NCI-H2107 treated with DMSO at 0.1 percent for 48 hours (cell line): ENCODE results near the gene NR2F1-AS1.

ENCODE experiments used
- DNase-seq: peaks from one replicate; lab custom pipeline; 2025; ENCODE audit not compliant: unreplicated experiment; lab: John Stamatoyannopoulos, UW

NR2F1-AS1 gene

GRCh38 chr5:93431250-93431649 is 149.8 kb downstream of the NR2F1-AS1 start:
- no peak for DNase-seq

GRCh38 chr5:93430673-93431199 is 150.3 kb downstream of the NR2F1-AS1 start:
- DNase-seq: no peak

- no peak for DNase-seq
These were observed 150.9 kb downstream of the NR2F1-AS1 start for GRCh38 chr5:93430118-93430517.

GRCh38 chr5:93428868-93429267 is 152.2 kb downstream of the NR2F1-AS1 start:
- DNase-seq: no peak

GRCh38 chr5:93427316-93427715 is 153.7 kb downstream of the NR2F1-AS1 start:
- no peak for DNase-seq

- DNase-seq: no peak
These were observed 155.9 kb downstream of the NR2F1-AS1 start for GRCh38 chr5:93425096-93425495.

GRCh38 chr5:93423300-93423699 is 157.7 kb downstream of the NR2F1-AS1 start:
- no peak for DNase-seq

DNA sequence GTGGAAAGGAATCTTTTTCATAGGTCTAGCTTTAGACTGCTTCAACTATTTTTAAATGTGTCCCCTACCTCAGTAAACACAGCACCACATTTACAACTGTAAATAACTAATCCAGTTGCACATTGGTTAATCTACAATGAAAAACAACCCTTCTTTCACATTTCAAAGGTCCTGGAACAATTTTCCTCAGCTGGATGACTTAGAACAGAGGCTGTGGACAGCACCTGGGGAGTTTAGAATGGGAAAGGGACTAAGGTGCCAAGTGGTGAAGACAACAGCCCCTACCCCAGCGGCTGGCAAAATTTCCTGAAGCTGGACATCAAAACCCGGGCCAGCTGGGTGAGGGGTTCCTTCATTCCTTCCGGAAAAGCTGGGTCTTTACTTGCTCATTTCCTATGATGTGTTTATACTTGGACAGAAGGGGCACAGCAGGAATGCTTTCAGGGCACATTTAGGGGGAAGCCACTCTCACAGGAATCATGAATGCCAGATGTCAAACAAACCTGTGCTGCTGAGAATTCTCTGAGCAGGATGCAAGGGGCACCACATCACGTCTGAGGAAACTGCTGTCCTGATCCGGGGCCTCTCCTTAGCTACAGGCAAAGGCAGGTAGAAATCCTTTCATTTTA is 158.3 kb downstream of the NR2F1-AS1 start:
- no peak for DNase-seq

DNA sequence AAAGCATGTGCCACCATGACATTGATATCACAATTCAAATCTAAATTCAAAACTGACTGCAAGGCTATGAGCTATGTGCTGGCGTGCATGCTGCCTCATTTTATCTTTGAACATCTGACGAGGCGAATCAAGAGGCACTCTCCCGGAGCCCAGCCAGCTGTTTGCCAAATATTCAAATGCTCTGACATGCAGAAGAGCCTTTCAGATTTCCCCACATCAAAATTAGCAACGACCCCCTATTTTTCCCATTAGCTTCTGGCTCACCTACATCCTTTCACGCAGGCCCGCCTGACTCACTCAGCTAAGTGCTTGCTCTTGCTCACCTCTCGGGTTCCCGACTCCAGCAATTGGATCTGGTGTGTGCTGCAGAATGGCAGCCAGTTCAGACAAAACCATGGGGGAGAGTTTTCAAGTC is 159.0 kb downstream of the NR2F1-AS1 start:
- peak; percentile 18 for DNase-seq

- DNase-seq: no peak
These were observed 159.6 kb downstream of the NR2F1-AS1 start for GRCh38 chr5:93421468-93421867.

DNA sequence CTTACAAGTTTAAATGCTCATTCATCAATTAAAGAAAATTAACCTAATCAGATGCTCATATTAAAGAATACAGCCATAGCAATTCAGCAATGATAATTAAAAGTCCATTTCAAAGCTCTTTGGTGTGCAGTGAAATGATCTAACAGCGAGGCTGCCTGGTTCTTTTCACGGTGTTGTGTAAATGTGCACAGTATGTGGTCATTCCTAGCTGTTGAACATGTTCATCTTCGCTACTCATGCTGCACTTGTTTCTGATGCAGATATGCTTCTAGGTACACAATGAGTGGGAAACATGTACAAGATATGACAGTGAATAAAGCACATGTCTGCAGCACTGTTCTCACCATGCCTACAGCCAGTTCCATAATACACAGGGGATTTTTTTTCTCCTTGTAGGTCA is 163.5 kb downstream of the NR2F1-AS1 start:
- no peak for DNase-seq

DNA sequence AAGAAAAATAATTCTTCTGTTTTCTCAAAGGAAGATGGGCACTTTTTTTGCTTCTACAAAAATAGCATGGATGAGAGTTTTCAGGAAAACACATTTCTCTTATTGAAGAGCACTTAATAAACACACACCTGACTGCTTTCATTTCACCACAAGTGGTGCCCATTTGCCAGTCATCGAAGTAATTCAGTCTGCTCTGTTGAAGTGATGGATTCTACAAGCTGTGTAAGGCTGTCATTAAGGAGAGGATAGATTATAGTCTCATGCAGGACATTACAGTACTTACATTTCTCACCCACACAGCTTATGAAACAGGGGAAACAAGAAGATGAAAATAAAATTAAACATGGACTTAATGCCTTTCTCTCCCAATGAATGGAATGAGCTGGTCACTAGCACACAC is 165.2 kb downstream of the NR2F1-AS1 start:
- DNase-seq: peak; percentile 8

DNA sequence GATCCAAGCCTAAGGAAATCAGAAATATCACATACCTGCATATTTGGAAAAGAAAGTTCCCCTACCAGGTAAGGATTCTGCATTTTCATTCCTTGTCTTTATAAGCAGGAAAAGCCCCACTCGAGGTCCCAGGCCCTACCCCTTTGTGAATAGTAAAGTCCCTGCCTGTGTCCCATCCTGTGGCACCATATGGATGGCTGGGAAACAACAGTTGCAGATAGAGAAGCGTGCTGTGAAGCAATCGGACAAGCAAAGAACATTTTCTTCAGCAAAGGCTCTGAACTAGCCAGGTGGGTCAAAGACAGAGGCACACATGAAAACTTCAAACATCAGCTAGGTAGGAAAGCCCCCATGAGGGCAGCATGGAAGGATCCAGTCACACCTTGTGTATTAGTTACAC is 169.3 kb downstream of the NR2F1-AS1 start:
- no peak for DNase-seq

DNA sequence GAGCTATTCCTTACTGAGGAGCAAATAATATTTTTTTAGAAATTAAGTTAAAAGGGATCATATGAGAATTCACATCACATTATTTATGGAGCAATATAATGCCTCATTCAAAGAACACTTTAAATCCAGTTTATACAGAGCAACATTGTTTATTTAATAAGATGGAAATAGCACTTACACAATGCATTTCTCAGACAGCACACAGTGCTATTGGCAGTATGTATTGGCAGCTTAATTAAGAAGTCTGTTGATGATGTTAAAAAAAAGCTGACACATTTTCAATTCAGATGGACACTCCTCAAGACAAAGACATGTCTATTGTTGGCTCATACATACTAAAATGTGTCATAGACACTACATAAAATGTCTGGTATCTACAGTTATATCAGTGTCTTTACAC is 171.3 kb downstream of the NR2F1-AS1 start:
- no peak for DNase-seq

DNA sequence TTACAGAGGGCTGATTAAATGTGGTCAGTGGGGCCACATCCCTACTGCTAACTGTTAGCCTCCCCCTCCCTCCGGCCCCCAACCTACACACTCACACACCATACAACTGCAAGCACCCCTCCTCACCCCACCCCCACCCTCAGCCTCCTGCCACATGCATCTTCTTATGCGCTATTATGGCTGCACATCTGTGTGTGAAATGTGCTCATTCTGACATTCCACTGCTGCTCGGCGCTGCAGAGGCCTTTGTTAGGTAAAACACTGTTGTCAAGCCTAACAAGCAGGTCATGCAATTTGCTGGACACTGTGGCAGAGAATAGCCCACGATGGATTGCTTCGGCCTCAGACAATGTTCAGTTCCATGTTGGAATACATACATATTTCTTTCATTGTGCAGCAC is 173.6 kb downstream of the NR2F1-AS1 start:
- DNase-seq: no peak

DNA sequence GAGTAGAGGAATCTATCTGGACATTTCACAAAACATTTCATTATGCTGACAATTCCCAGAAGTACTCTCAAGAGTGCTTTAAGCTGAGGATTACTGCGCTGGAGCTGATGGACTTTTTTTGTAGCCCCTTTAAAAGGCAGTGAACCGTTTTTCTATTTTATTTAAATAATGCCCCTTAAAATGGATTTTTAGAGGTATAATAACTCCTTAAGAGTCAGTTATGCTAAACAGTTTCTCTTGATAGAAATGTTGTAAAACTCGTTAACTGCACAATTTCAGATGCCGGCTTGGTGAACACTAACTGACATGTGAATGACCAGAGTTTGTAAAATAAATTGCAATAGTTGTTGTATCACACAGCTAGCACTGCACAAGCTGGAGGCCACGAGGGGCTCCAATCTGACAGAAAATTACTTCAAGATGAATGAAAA is 174.0 kb downstream of the NR2F1-AS1 start:
- DNase-seq: no peak

DNA sequence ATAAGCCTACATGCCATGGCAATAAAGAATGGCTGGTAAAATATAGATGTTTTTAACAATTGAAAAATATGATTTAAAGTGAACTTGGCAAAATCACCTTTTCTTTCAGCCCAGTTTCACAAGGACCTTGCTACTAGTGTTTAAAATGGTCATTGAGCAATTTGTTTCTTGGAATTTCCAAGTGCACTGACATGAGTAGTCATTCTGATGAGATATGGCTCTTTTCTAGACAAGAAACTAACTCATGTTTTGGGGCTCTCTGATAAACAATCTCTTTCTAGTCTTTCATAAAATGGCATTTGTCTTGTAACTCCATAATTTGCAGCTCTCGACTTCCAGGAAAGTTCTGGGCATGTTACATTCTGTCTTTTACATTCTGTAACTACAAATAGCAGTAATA is 176.8 kb downstream of the NR2F1-AS1 start:
- DNase-seq: no peak

DNA sequence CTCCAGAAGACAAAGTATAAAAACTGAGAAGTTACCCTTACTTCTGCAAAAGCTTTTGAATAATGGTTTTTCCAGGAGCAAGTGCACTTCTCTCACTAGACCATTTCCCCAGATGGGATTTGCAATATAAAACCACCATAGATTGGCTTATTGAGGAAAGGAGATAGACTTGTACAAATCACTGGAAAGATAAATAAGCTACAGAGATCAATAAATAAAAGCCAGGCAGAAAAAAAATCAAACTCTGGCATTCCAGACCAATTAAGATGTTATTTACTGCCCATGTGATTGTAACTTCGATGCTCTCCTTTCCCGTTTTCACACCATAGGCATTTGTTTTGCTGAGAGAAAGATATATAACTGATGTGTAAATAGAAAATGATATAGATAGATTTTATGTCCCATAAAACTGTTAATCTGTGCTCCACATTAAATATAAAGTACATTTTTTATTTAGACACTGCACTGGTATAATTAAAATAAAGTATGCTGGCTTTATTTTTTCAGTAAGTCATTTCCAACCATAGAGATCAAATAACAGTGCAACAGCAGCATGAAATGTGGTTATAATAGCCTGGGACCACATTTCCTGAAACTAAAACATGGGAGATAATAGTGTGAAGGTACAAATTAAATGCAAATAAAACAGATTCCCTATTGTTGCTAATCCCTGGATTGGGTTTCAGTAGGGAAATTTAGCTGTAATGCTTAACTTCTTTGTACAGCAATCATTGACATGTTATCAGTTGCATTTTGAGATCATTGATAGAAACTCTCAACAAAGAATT is 177.7 kb downstream of the NR2F1-AS1 start:
- peak; percentile 21 for DNase-seq

DNA sequence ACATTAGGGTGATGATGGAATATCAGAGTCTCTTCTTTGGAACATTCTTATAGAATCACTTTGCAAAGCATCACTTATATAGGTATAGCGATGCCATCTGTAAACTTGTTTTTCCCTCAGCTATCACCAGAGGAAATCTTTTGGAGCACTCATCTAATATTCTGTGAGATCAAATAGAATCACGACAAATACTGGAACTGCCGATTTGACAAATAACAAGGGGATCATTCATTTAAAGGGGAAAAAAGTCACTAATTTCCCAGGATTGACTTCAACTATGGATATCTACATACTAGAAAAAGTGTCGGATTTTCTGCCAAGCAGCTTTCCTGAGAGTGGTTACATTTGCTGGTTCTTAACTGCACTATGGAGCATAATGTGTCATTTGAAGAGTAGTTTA is 178.6 kb downstream of the NR2F1-AS1 start:
- no peak for DNase-seq

DNA sequence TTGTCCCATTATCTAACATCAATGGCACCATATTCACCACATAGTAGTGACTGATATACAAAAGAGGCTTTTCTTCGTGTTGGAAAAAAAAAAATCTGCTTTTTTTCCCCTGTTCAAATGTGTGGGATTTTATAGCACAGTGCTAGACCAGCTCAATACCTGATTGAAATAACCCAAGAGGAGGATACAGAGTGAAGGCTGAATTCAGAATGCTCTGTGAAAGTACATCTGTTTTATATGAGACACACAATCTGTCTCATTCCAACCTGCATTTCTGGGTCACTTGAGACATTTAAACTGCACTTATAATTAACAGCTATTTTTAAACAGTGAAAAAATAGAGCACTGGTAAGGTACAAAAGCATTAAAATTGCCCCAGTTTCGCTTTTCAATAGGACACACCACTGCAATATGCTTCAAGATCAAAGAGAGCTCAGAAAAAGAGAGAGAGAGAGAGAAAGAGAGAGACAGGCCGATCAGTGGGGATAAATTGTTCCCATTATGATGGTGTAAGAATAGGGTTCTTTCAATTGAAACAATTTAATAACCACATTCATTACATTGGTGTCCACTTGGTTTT is 179.3 kb downstream of the NR2F1-AS1 start:
- DNase-seq: no peak

DNA sequence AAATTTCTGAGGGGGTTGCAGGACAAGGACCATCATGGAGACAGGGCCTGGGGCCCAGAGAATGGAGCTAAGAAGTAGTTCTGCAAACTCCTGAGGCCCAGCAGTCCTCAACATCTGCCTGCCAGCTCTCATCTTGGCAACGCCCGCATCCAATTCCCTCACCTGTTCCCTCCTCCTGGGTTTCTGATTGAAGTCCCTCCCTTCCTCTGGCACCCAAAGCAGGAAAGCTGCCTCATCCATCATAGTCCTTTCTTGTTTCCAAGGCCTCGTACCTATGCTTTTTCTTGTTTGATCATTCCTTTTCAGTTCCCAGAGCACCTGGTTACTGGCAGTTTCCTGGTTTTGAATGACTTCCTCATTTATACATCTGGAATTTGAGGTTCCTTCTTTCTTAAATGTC is 181.3 kb downstream of the NR2F1-AS1 start:
- DNase-seq: no peak

- no peak for DNase-seq
These were observed 185.0 kb downstream of the NR2F1-AS1 start for GRCh38 chr5:93395971-93396379.
